ENCODE measurements around the gene MCU. TPM values are rescaled to one million over a fixed set of nuclear protein-coding genes. Genes with fewer than 3 reads are reported as not detected.
"Not testable (repeated sequence)": the region's sequence is repeated elsewhere in the genome, so short reads cannot be mapped to it uniquely, and the experiment has no call there.

The MCU gene
- 26.0 and 27.0 TPM in 2 replicates for total RNA-seq (ENCODE audit: low replicate concordance)
- long read RNA-seq, partial matches to known transcripts: 1 of 8 reads
- long read RNA-seq, other reads (novel, unspliced or antisense): 4 of 8 reads

GRCh38 chr10:72691863-72692743 is at the start of gene MCU:
Gene MCU, plus strand, starts transcription at chr10:72692143. Its CDS starts 9 bp downstream, at chr10:72692152.
- no peak for TF ChIP-seq CTCF (conservative IDR thresholded peaks at IDR 0.05)
- H3K27me3 Mint-ChIP-seq: no peaks in the 10 kb centered on the region
- peak; percentile 91 for DNase-seq (ENCODE audit: extremely low spot score, unreplicated experiment)
- no peaks in the 10 kb centered on the region for H3K9me3 Mint-ChIP-seq
- H3K4me3 Mint-ChIP-seq: peak within 1 kb of the TSS; percentile 95
- peak within 1 kb of the TSS; percentile 59 for H3K27ac Mint-ChIP-seq
- peaks cover 29% of the 10 kb centered on the region for H3K4me1 Mint-ChIP-seq (ENCODE audit: unreplicated experiment)
- no peaks in the 10 kb centered on the region for H3K36me3 Mint-ChIP-seq

GRCh38 chr10:72642318-72642717 is 49.6 kb upstream of the MCU start:
- no peak overlapping the region for H3K27ac Mint-ChIP-seq
- no peak for TF ChIP-seq CTCF (conservative IDR thresholded peaks at IDR 0.05)
- H3K27me3 Mint-ChIP-seq: no peaks in the 10 kb centered on the region
- DNase-seq (ENCODE audit: extremely low spot score, unreplicated experiment): no peak
- peaks cover 13% of the 10 kb centered on the region for H3K4me1 Mint-ChIP-seq (ENCODE audit: unreplicated experiment)
- H3K36me3 Mint-ChIP-seq: no peaks in the 10 kb centered on the region
- no peaks in the 10 kb centered on the region for H3K9me3 Mint-ChIP-seq
- H3K4me3 Mint-ChIP-seq: no peak overlapping the region

GRCh38 chr10:72645263-72645858 is 46.6 kb upstream of the MCU start:
- no peak overlapping the region for H3K27ac Mint-ChIP-seq
- H3K9me3 Mint-ChIP-seq: no peaks in the 10 kb centered on the region
- no peak overlapping the region for H3K4me3 Mint-ChIP-seq
- no peak for TF ChIP-seq CTCF (conservative IDR thresholded peaks at IDR 0.05)
- H3K27me3 Mint-ChIP-seq: no peaks in the 10 kb centered on the region
- DNase-seq (ENCODE audit: extremely low spot score, unreplicated experiment): no peak
- no peaks in the 10 kb centered on the region for H3K4me1 Mint-ChIP-seq (ENCODE audit: unreplicated experiment)
- no peaks in the 10 kb centered on the region for H3K36me3 Mint-ChIP-seq

GRCh38 chr10:72646971-72647370 is 45.0 kb upstream of the MCU start:
- H3K4me3 Mint-ChIP-seq; H3K36me3 Mint-ChIP-seq; H3K27me3 Mint-ChIP-seq; H3K27ac Mint-ChIP-seq; H3K4me1 Mint-ChIP-seq (ENCODE audit: unreplicated experiment); H3K9me3 Mint-ChIP-seq; DNase-seq (ENCODE audit: extremely low spot score, unreplicated experiment): not testable (repeated sequence)

- no peak for TF ChIP-seq CTCF (conservative IDR thresholded peaks at IDR 0.05)
- Mint-ChIP-seq H3K4me3 (no peak overlapping the region), H3K27me3 (no peaks in the 10 kb centered on the region), H3K27ac (no peak overlapping the region), H3K36me3 (no peaks in the 10 kb centered on the region), H3K9me3 (no peaks in the 10 kb centered on the region), H3K4me1 (ENCODE audit: unreplicated experiment) (no peaks in the 10 kb centered on the region)
- no peak for DNase-seq (ENCODE audit: extremely low spot score, unreplicated experiment)
Observed at GRCh38 chr10:72648301-72648700, 43.6 kb upstream of the MCU start.

- TF ChIP-seq CTCF (conservative IDR thresholded peaks at IDR 0.05): no peak
- no peak overlapping the region for H3K4me3 Mint-ChIP-seq
- no peak overlapping the region for H3K27ac Mint-ChIP-seq
Observed at GRCh38 chr10:72649291-72649690, 42.7 kb upstream of the MCU start.

More at GRCh38 chr10:72649291-72649690, 42.7 kb upstream of the MCU start:
- Mint-ChIP-seq H3K4me1 (ENCODE audit: unreplicated experiment) (no peaks in the 10 kb centered on the region), H3K36me3 (no peaks in the 10 kb centered on the region), H3K27me3 (no peaks in the 10 kb centered on the region), H3K9me3 (no peaks in the 10 kb centered on the region)
- no peak for DNase-seq (ENCODE audit: extremely low spot score, unreplicated experiment)

Data from type B pancreatic cell (in vitro differentiated cells).